Measurements from ENCODE around the gene CENPN. TPM values are rescaled to one million over a fixed set of nuclear protein-coding genes. Genes with fewer than 3 reads are reported as not detected.

The CENPN gene
- total and polyA plus RNA-seq, 2 of the 13 experiments (the other 11 are each of a cell fraction or from before 2014, with no cell fraction given), result 29.7 to 129 TPM

- TF ChIP-seq, protein P1, sequence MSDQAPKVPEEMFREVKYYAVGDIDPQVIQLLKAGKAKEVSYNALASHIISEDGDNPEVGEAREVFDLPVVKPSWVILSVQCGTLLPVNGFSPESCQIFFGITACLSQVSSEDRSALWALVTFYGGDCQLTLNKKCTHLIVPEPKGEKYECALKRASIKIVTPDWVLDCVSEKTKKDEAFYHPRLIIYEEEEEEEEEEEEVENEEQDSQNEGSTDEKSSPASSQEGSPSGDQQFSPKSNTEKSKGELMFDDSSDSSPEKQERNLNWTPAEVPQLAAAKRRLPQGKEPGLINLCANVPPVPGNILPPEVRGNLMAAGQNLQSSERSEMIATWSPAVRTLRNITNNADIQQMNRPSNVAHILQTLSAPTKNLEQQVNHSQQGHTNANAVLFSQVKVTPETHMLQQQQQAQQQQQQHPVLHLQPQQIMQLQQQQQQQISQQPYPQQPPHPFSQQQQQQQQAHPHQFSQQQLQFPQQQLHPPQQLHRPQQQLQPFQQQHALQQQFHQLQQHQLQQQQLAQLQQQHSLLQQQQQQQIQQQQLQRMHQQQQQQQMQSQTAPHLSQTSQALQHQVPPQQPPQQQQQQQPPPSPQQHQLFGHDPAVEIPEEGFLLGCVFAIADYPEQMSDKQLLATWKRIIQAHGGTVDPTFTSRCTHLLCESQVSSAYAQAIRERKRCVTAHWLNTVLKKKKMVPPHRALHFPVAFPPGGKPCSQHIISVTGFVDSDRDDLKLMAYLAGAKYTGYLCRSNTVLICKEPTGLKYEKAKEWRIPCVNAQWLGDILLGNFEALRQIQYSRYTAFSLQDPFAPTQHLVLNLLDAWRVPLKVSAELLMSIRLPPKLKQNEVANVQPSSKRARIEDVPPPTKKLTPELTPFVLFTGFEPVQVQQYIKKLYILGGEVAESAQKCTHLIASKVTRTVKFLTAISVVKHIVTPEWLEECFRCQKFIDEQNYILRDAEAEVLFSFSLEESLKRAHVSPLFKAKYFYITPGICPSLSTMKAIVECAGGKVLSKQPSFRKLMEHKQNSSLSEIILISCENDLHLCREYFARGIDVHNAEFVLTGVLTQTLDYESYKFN (CRISPR knock-in tag; conservative IDR thresholded peaks at IDR 0.05), result peak; percentile 61
- peak; percentile 98 for TF ChIP-seq HOXA3 (CRISPR knock-in tag; IDR thresholded peaks at IDR 0.05)
- TF ChIP-seq XRCC5 (optimal IDR thresholded peaks at IDR 0.05; ENCODE audit: low read length), result peak; percentile 51
- TF ChIP-seq PHF8 (CRISPR knock-in tag; IDR thresholded peaks at IDR 0.05), result peak; percentile 69; the same call in 1 of the 2 replicates
- TF ChIP-seq HMG20B (CRISPR knock-in tag; conservative IDR thresholded peaks at IDR 0.05), result no peak
- TF ChIP-seq TEAD2 (CRISPR knock-in tag; IDR thresholded peaks at IDR 0.05), result no peak
- peak; percentile 88 for TF ChIP-seq SP4 (CRISPR knock-in tag; IDR thresholded peaks at IDR 0.05)
- TF ChIP-seq KLF16 (CRISPR knock-in tag; IDR thresholded peaks at IDR 0.05), result peak in 1 of 2 experiments; percentile 47; a peak in 3 of 4 replicates
- TF ChIP-seq SMARCC2 (IDR thresholded peaks at IDR 0.05), result no peak
- no peak for TF ChIP-seq PTBP1 (IDR thresholded peaks at IDR 0.05; ENCODE audit: low read depth, low read length, poor library complexity, severe bottlenecking)
- TF ChIP-seq ZNF512B (CRISPR knock-in tag; IDR thresholded peaks at IDR 0.05; ENCODE audit: borderline replicate concordance), result no peak
- peak; percentile 93 for TF ChIP-seq CREM (IDR thresholded peaks at IDR 0.05)
- TF ChIP-seq CREM (CRISPR knock-in tag; IDR thresholded peaks at IDR 0.05), result 0 out of 2 replicates have a peak, but pooled peaks have one; percentile 25
- TF ChIP-seq, protein P2, sequence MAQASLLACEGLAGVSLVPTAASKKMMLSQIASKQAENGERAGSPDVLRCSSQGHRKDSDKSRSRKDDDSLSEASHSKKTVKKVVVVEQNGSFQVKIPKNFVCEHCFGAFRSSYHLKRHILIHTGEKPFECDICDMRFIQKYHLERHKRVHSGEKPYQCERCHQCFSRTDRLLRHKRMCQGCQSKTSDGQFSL (CRISPR knock-in tag; IDR thresholded peaks at IDR 0.05), result peak; percentile 66; the same call in 1 of the 2 replicates
- peak; percentile 59; the same call in 1 of the 2 replicates for TF ChIP-seq JUND (CRISPR knock-in tag; IDR thresholded peaks at IDR 0.05)
- TF ChIP-seq, protein P3, sequence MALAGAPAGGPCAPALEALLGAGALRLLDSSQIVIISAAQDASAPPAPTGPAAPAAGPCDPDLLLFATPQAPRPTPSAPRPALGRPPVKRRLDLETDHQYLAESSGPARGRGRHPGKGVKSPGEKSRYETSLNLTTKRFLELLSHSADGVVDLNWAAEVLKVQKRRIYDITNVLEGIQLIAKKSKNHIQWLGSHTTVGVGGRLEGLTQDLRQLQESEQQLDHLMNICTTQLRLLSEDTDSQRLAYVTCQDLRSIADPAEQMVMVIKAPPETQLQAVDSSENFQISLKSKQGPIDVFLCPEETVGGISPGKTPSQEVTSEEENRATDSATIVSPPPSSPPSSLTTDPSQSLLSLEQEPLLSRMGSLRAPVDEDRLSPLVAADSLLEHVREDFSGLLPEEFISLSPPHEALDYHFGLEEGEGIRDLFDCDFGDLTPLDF (CRISPR knock-in tag; IDR thresholded peaks at IDR 0.05), result peak; percentile 99
- TF ChIP-seq MAFK (conservative IDR thresholded peaks at IDR 0.05 in 1 of 2, IDR thresholded peaks at IDR 0.05 in 1 of 2; ENCODE audit: low read length in 2 of 2), result 0 out of 4 replicates have a peak, but pooled peaks of 1 of the 2 experiments have one; percentile 5
- peak; percentile 47; the same call in 1 of the 2 replicates for TF ChIP-seq CTCF (CRISPR knock-in tag; IDR thresholded peaks at IDR 0.05)
- peak; percentile 85 for TF ChIP-seq ZNF350 (CRISPR knock-in tag; IDR thresholded peaks at IDR 0.05; ENCODE audit: borderline replicate concordance, low read depth)
Observed at GRCh38 chr16:81006813-81007695, at the start of gene CENPN, which contains the start of gene CMC2 (continued).

Measured in HepG2 (cell line).